HEK293 (cell line): ENCODE results near the gene ADORA2A.

Experiments
- CTCF ChIA-PET: fragments of 350-600 bp; formaldehyde crosslinking; extraction: SDS; loops from one replicate; lab custom pipeline; 2021; ENCODE audit warnings: antibody characterized with exemption; lab: Yijun Ruan, JAX
- POLR2A ChIA-PET: fragments of 300-600 bp; formaldehyde crosslinking; extraction: SDS; loops from one replicate; lab custom pipeline; 2020; ENCODE audit warnings: antibody characterized with exemption, inconsistent platforms; lab: Yijun Ruan, JAX
- H3K27ac ChIP-seq: fragments of 200-500 bp; sonication (Bioruptor generic); 2 replicates; pipeline ENCODE4 v1.5.1; 2014; ENCODE audit warnings: low read depth, low read length, control low read depth, inconsistent platforms; ENCODE audit errors: extremely low read depth
- H3K36me3 ChIP-seq, 2 experiments: fragments of 200-500 bp in 1 of 2; sonication (Bioruptor generic) in 1 of 2; 1 replicate in 1 of 2; 2 replicates in 1 of 2; pipeline ENCODE4 v1.5.1; 2014 to 2017; ENCODE audit warnings: inconsistent platforms in 2 of 2, low read length in 2 of 2; ENCODE audit not compliant: control insufficient read depth in 2 of 2, insufficient read depth in 1 of 2
- H3K4me1 ChIP-seq: fragments of 200-500 bp; sonication (Bioruptor generic); 2 replicates; pipeline ENCODE4 v1.5.1; 2014; ENCODE audit warnings: mild to moderate bottlenecking, low read length, inconsistent platforms; ENCODE audit not compliant: control insufficient read depth, insufficient read depth
- H3K4me3 ChIP-seq: 2 replicates; pipeline ENCODE4 v1.5.1; 2011; ENCODE audit warnings: low read depth, mild to moderate bottlenecking, control low read depth, low read length, moderate library complexity
- H3K9me3 ChIP-seq: fragments of 200-500 bp; sonication (Bioruptor generic); 2 replicates; pipeline ENCODE4 v1.5.1; 2014; ENCODE audit warnings: low read depth, low read length, inconsistent platforms; ENCODE audit not compliant: control insufficient read depth, insufficient read depth
- FEZF1 ChIP-seq: fragments of 450-650 bp; formaldehyde crosslinking; IDR thresholded peaks from 2 replicates; pipeline ENCODE4 v1.5.1; 2016; ENCODE audit warnings: missing biosample characterization, missing genetic modification characterization
- GLIS1 ChIP-seq: fragments of 450-650 bp; formaldehyde crosslinking; IDR thresholded peaks from 2 replicates; pipeline ENCODE4 v1.5.1; 2016; ENCODE audit warnings: missing biosample characterization, missing genetic modification characterization
- ZBTB7A ChIP-seq: fragments of 450-650 bp; formaldehyde crosslinking; IDR thresholded peaks from 2 replicates; pipeline ENCODE4 v1.5.1; 2016; ENCODE audit warnings: low read depth, missing biosample characterization, missing genetic modification characterization
- ZIC2 ChIP-seq: fragments of 450-650 bp; formaldehyde crosslinking; IDR thresholded peaks from 2 replicates; pipeline ENCODE4 v1.5.1; 2016; ENCODE audit warnings: missing biosample characterization, missing genetic modification characterization
- ZNF121 ChIP-seq: fragments of 450-650 bp; formaldehyde crosslinking; IDR thresholded peaks from 2 replicates; pipeline ENCODE4 v1.5.1; 2016; ENCODE audit warnings: missing biosample characterization, missing genetic modification characterization
- ZNF146 ChIP-seq: fragments of 450-650 bp; formaldehyde crosslinking; IDR thresholded peaks from 2 replicates; pipeline ENCODE4 v1.5.1; 2016; ENCODE audit warnings: missing biosample characterization, missing genetic modification characterization
- ZNF175 ChIP-seq: fragments of 450-650 bp; formaldehyde crosslinking; IDR thresholded peaks from 2 replicates; pipeline ENCODE4 v1.5.1; 2016; ENCODE audit warnings: missing biosample characterization, missing genetic modification characterization
- ZNF366 ChIP-seq: fragments of 450-650 bp; formaldehyde crosslinking; conservative IDR thresholded peaks from 2 replicates; pipeline ENCODE4 v1.5.1; 2016; ENCODE audit warnings: missing biosample characterization, missing genetic modification characterization
- ZNF416 ChIP-seq: fragments of 450-650 bp; formaldehyde crosslinking; IDR thresholded peaks from 2 replicates; pipeline ENCODE4 v1.5.1; 2016; ENCODE audit warnings: missing biosample characterization, missing genetic modification characterization
- ZNF48 ChIP-seq: fragments of 450-650 bp; formaldehyde crosslinking; IDR thresholded peaks from 2 replicates; pipeline ENCODE4 v1.5.1; 2016; ENCODE audit warnings: missing biosample characterization, missing genetic modification characterization
- ZNF660 ChIP-seq: fragments of 450-650 bp; IDR thresholded peaks from 2 replicates; pipeline ENCODE4 v1.5.1; 2018; ENCODE audit warnings: missing biosample characterization, mild to moderate bottlenecking, missing genetic modification characterization
- ZNF664 ChIP-seq: fragments of 450-650 bp; formaldehyde crosslinking; IDR thresholded peaks from 2 replicates; pipeline ENCODE4 v1.5.1; 2016; ENCODE audit warnings: missing biosample characterization, missing genetic modification characterization
- ZNF747 ChIP-seq: fragments of 450-650 bp; formaldehyde crosslinking; IDR thresholded peaks from 2 replicates; pipeline ENCODE4 v1.5.1; 2016; ENCODE audit warnings: missing biosample characterization, missing genetic modification characterization
- TF ChIP-seq, protein P1 (sequence below): fragments of 450-650 bp; formaldehyde crosslinking; IDR thresholded peaks from 2 replicates; pipeline ENCODE4 v1.5.1; 2016; ENCODE audit warnings: missing biosample characterization, missing genetic modification characterization
- TF ChIP-seq, protein P2 (sequence below): fragments of 450-650 bp; formaldehyde crosslinking; IDR thresholded peaks from 2 replicates; pipeline ENCODE4 v1.5.1; 2016; ENCODE audit warnings: missing biosample characterization, missing genetic modification characterization
- TF ChIP-seq, protein P3 (sequence below): fragments of 450-650 bp; formaldehyde crosslinking; IDR thresholded peaks from 2 replicates; pipeline ENCODE4 v1.5.1; 2016; ENCODE audit warnings: missing biosample characterization, missing genetic modification characterization, borderline replicate concordance

The ADORA2A gene

DNA sequence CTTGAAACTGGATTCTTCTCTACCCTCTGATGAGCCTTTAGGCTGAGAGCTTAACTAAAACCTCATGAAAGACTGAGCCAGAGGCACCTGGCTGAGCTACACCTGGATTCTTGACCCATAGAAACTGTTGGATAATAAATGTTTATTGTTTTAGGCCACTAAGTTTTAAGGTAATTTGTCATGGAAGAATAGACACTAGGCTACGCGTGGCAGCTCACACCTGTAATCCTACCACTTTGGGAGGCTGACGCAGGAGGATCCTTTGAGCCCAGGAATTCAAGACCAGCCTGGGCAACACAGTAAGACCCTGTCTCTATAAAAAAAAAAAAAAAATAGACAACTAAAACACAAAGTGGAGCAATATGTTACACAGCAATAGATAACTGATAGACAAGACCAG, 38.6 kb downstream of the ADORA2A start:
- TF ChIP-seq ZNF146 (tag by site-specific recombination): no peak
- TF ChIP-seq ZNF121: 0 out of 2 replicates have a peak, but pooled peaks have one; percentile 44
- POLR2A ChIA-PET: interaction anchor here (0.5 to 1.3 kb wide), 4 partner anchors 18 to 201 kb away, joined by 3 to 4 read pairs (median 4); partner anchors contain the start of gene SNRPD3
- no peak overlapping the region for H3K27ac ChIP-seq
- no peaks in the 10 kb centered on the region for H3K36me3 ChIP-seq
- H3K4me1 ChIP-seq: peaks cover 6% of the 10 kb centered on the region
- CTCF ChIA-PET: interaction anchor here (0.6 to 1.3 kb wide), 4 partner anchors 10 to 43 kb away, joined by 3 to 6 read pairs (median 4); no protein-coding TSS in a partner anchor
- no peak overlapping the region for H3K4me3 ChIP-seq
- H3K9me3 ChIP-seq: no peaks in the 10 kb centered on the region

DNA sequence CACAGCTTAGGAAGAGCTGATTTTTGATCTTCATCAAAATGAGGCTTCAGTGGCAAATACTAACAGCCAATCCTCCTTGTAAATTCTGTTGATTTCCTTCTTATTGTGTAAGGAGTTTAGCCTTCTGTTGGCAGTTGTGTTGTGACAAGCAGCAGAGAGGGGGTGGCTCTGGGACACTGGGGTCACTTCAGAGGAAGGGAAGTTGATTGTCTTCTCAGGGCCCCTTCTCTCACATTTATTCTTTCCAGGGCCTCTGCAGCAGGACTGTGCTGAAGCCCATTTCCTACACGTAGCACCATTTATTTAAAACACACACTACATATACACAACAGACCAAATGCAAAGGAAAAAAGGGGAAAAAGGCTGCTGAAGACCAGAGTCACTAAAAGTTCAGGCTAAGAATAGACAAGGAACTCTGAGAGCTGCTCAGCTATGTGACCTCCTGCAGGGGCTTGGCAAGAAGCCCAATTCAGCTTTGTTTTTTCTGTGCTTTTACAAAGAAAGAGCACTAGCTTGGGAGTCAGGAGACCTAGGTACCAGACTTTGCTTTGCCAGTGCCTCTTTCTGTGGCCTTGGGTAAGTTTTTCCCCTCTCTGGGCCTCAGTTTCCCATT, 39.4 kb downstream of the ADORA2A start:
- H3K36me3 ChIP-seq: no peaks in the 10 kb centered on the region
- no peaks in the 10 kb centered on the region for H3K9me3 ChIP-seq
- TF ChIP-seq, protein P1, sequence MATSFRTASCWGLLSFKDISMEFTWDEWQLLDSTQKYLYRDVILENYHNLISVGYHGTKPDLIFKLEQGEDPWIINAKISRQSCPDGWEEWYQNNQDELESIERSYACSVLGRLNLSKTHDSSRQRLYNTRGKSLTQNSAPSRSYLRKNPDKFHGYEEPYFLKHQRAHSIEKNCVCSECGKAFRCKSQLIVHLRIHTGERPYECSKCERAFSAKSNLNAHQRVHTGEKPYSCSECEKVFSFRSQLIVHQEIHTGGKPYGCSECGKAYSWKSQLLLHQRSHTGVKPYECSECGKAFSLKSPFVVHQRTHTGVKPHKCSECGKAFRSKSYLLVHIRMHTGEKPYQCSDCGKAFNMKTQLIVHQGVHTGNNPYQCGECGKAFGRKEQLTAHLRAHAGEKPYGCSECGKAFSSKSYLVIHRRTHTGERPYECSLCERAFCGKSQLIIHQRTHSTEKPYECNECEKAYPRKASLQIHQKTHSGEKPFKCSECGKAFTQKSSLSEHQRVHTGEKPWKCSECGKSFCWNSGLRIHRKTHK (tag by site-specific recombination): no peak
- TF ChIP-seq GLIS1 (peak; percentile 80), ZNF660 (tag by site-specific recombination) (0 out of 2 replicates have a peak, but pooled peaks have one; percentile 48), ZIC2 (tag by site-specific recombination) (0 out of 2 replicates have a peak, but pooled peaks have one; percentile 22)
- H3K4me1 ChIP-seq: peaks cover 6% of the 10 kb centered on the region
- no peak overlapping the region for H3K4me3 ChIP-seq
- ChIA-PET POLR2A (interaction anchor here (0.7 to 1.3 kb wide), 5 partner anchors 17 to 201 kb away, joined by 3 to 4 read pairs (median 3); partner anchors contain the start of gene SNRPD3), CTCF (interaction anchor here (0.6 to 1.3 kb wide), 3 partner anchors 11 to 28 kb away, joined by 3 to 4 read pairs (median 3); no protein-coding TSS in a partner anchor)
- peak overlapping the region; percentile 18; the same call in 1 of the 2 replicates for H3K27ac ChIP-seq

DNA sequence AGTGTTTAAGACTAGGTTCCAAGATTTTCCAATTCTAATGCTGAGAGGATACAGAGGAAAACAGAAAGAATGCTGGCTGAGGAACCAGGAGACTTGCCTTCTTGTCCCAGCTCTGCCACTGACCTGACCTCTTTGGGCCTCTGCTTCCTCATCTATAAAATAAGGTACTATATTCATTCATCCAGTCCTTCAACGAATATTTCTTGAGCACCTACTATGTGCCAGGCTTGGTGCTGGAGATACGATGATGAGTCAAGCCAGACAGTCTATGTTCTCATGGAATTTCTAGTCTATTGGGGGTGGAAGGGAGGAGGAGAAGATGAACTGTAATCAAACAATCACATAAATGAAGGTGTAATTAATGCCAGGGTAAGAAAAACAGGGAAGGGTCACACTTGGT, 39.9 kb downstream of the ADORA2A start:
- Histone ChIP-seq H3K9me3 (no peaks in the 10 kb centered on the region), H3K4me1 (peaks cover 6% of the 10 kb centered on the region), H3K4me3 (no peak overlapping the region), H3K36me3 (no peaks in the 10 kb centered on the region), H3K27ac (no peak overlapping the region)
- ChIA-PET CTCF (no interaction called here), POLR2A (interaction anchor here (0.8 to 1.1 kb wide), 2 partner anchors 34 to 35 kb away, joined by 3 read pairs; no protein-coding TSS in a partner anchor)
- 0 out of 2 replicates have a peak, but pooled peaks have one; percentile 36 for TF ChIP-seq ZNF664 (tag by site-specific recombination)
- TF ChIP-seq, protein P2, sequence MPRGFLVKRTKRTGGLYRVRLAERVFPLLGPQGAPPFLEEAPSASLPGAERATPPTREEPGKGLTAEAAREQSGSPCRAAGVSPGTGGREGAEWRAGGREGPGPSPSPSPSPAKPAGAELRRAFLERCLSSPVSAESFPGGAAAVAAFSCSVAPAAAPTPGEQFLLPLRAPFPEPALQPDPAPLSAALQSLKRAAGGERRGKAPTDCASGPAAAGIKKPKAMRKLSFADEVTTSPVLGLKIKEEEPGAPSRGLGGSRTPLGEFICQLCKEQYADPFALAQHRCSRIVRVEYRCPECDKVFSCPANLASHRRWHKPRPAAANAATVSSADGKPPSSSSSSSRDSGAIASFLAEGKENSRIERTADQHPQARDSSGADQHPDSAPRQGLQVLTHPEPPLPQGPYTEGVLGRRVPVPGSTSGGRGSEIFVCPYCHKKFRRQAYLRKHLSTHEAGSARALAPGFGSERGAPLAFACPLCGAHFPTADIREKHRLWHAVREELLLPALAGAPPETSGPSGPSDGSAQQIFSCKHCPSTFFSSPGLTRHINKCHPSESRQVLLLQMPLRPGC (tag by site-specific recombination): no peak

DNA sequence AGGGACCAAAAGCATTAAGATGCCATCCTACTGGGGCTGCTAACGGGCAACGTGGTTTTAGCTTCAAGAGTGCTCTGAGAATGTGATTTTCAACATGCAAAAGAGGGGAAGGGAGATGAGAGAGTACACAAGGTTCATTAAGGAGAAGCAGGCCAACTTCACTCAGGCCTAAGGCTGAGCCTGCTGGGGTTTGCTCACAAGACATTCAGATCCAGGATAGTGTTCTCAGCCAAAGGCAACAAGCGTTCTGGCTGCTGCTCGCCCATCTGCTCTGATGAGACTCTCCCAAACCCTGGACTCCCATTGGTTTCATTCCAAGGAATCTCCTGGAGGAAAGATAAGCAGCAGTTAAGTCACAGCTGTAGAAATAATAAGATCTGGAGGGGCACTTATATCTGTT, 44.2 kb downstream of the ADORA2A start:
- POLR2A ChIA-PET: no interaction called here
- Histone ChIP-seq H3K36me3 (no peaks in the 10 kb centered on the region), H3K9me3 (no peaks in the 10 kb centered on the region), H3K4me1 (peaks cover 3% of the 10 kb centered on the region), H3K27ac (no peak overlapping the region), H3K4me3 (no peak overlapping the region)
- CTCF ChIA-PET: interaction anchor here (0.6 to 1.9 kb wide), 3 partner anchors 42 to 231 kb away, joined by 3 to 4 read pairs (median 4); no protein-coding TSS in a partner anchor
- TF ChIP-seq ZNF366 (tag by site-specific recombination) (no peak), FEZF1 (tag by site-specific recombination) (no peak), ZNF48 (tag by site-specific recombination) (no peak), ZNF416 (no peak), ZBTB7A (tag by site-specific recombination) (no peak), ZNF175 (tag by site-specific recombination) (no peak), ZNF747 (tag by site-specific recombination) (no peak)
- TF ChIP-seq, protein P3, sequence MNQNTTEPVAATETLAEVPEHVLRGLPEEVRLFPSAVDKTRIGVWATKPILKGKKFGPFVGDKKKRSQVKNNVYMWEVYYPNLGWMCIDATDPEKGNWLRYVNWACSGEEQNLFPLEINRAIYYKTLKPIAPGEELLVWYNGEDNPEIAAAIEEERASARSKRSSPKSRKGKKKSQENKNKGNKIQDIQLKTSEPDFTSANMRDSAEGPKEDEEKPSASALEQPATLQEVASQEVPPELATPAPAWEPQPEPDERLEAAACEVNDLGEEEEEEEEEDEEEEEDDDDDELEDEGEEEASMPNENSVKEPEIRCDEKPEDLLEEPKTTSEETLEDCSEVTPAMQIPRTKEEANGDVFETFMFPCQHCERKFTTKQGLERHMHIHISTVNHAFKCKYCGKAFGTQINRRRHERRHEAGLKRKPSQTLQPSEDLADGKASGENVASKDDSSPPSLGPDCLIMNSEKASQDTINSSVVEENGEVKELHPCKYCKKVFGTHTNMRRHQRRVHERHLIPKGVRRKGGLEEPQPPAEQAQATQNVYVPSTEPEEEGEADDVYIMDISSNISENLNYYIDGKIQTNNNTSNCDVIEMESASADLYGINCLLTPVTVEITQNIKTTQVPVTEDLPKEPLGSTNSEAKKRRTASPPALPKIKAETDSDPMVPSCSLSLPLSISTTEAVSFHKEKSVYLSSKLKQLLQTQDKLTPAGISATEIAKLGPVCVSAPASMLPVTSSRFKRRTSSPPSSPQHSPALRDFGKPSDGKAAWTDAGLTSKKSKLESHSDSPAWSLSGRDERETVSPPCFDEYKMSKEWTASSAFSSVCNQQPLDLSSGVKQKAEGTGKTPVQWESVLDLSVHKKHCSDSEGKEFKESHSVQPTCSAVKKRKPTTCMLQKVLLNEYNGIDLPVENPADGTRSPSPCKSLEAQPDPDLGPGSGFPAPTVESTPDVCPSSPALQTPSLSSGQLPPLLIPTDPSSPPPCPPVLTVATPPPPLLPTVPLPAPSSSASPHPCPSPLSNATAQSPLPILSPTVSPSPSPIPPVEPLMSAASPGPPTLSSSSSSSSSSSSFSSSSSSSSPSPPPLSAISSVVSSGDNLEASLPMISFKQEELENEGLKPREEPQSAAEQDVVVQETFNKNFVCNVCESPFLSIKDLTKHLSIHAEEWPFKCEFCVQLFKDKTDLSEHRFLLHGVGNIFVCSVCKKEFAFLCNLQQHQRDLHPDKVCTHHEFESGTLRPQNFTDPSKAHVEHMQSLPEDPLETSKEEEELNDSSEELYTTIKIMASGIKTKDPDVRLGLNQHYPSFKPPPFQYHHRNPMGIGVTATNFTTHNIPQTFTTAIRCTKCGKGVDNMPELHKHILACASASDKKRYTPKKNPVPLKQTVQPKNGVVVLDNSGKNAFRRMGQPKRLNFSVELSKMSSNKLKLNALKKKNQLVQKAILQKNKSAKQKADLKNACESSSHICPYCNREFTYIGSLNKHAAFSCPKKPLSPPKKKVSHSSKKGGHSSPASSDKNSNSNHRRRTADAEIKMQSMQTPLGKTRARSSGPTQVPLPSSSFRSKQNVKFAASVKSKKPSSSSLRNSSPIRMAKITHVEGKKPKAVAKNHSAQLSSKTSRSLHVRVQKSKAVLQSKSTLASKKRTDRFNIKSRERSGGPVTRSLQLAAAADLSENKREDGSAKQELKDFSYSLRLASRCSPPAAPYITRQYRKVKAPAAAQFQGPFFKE (tag by site-specific recombination): no peak
- TF ChIP-seq, protein P2 (tag by site-specific recombination): no peak
